ENCODE data around the gene CACNA1D. TPM values are rescaled to one million over a fixed set of nuclear protein-coding genes. Genes with fewer than 3 reads are reported as not detected.

Gene CACNA1D
- total RNA-seq, 1 donor from 2014 or later: 1.1 TPM

GRCh38 chr3:53485675-53486403 lies 8.6 kb upstream of the CACNA1D start:
- no peak overlapping the region for H3K4me3 Mint-ChIP-seq
- no peaks in the 10 kb centered on the region for H3K9me3 Mint-ChIP-seq
- H3K27ac Mint-ChIP-seq (ENCODE audit: unreplicated experiment): no peak overlapping the region
- peaks cover 45% of the 10 kb centered on the region for H3K27me3 Mint-ChIP-seq (ENCODE audit: low read depth)
- H3K36me3 Mint-ChIP-seq (ENCODE audit: low read depth): no peaks in the 10 kb centered on the region
- no peak for DNase-seq (ENCODE audit: low read depth, low spot score)
- H3K4me1 Mint-ChIP-seq: no peaks in the 10 kb centered on the region
- TF ChIP-seq, protein P1, sequence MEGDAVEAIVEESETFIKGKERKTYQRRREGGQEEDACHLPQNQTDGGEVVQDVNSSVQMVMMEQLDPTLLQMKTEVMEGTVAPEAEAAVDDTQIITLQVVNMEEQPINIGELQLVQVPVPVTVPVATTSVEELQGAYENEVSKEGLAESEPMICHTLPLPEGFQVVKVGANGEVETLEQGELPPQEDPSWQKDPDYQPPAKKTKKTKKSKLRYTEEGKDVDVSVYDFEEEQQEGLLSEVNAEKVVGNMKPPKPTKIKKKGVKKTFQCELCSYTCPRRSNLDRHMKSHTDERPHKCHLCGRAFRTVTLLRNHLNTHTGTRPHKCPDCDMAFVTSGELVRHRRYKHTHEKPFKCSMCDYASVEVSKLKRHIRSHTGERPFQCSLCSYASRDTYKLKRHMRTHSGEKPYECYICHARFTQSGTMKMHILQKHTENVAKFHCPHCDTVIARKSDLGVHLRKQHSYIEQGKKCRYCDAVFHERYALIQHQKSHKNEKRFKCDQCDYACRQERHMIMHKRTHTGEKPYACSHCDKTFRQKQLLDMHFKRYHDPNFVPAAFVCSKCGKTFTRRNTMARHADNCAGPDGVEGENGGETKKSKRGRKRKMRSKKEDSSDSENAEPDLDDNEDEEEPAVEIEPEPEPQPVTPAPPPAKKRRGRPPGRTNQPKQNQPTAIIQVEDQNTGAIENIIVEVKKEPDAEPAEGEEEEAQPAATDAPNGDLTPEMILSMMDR (conservative IDR thresholded peaks at IDR 0.05): no peak

DNA sequence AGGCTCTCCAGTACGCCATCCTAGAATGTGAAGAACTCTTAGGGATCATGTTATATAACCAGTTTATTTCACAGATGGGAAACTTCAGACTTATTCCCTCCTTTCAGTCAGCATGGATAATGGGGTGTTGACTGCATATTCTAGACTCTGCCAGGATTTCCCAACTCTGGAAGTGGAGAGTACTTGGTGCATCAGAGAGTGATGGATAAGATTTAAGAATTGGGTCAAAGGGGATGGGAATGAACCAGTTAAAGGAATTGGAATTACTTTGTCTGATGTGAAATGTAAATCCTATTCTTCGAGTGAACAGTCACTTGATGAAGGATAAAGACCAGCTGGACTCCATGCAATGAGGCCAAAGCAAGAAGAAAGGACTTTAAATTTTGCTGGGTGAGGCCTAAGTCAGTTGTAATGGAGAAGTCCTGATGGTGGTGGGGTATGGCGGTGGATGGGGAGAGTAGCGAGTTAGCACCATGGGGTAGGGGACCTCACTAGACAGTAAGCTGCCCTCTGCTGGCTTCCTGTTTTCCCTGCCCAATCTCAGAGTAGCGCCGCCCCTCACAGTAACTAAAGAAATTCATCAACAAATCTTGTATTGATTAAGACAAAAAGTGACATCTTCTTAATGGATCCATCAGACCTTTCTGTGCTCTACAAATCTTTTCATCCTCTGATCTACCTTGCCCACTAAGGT lies 7.3 kb upstream of the CACNA1D start:
- Mint-ChIP-seq H3K9me3 (no peaks in the 10 kb centered on the region), H3K27ac (ENCODE audit: unreplicated experiment) (no peak overlapping the region), H3K27me3 (ENCODE audit: low read depth) (peaks cover 53% of the 10 kb centered on the region), H3K4me1 (no peaks in the 10 kb centered on the region), H3K4me3 (no peak overlapping the region), H3K36me3 (ENCODE audit: low read depth) (no peaks in the 10 kb centered on the region)
- TF ChIP-seq, protein P1 (conservative IDR thresholded peaks at IDR 0.05): no peak
- no peak for DNase-seq (ENCODE audit: low read depth, low spot score)

DNA sequence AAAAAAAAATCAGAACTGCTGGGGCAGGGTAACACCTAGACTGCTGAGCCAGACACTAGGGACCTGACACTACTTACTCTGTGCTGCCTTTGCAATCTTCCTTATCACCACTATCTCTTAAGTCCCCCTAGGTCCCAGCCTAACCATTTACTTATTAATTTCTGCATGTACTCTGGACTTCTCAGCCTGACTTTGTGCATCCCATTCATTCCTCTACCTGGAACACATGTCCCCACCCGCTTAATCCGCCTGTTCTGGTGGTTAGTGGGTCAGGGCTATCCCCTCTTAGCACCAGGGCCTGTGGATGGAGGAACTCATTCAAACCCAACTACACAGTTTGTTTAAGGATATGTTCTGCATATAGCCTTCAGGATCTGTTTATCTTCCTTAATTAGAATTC lies 5.0 kb upstream of the CACNA1D start:
- TF ChIP-seq, protein P1 (conservative IDR thresholded peaks at IDR 0.05): no peak
- H3K27me3 Mint-ChIP-seq (ENCODE audit: low read depth): peaks cover 65% of the 10 kb centered on the region
- no peak overlapping the region for H3K27ac Mint-ChIP-seq (ENCODE audit: unreplicated experiment)
- H3K9me3 Mint-ChIP-seq: no peaks in the 10 kb centered on the region
- peak overlapping the region; percentile 13 for H3K4me3 Mint-ChIP-seq
- DNase-seq (ENCODE audit: low read depth, low spot score): no peak
- H3K4me1 Mint-ChIP-seq: peaks cover 4% of the 10 kb centered on the region
- H3K36me3 Mint-ChIP-seq (ENCODE audit: low read depth): no peaks in the 10 kb centered on the region

DNA sequence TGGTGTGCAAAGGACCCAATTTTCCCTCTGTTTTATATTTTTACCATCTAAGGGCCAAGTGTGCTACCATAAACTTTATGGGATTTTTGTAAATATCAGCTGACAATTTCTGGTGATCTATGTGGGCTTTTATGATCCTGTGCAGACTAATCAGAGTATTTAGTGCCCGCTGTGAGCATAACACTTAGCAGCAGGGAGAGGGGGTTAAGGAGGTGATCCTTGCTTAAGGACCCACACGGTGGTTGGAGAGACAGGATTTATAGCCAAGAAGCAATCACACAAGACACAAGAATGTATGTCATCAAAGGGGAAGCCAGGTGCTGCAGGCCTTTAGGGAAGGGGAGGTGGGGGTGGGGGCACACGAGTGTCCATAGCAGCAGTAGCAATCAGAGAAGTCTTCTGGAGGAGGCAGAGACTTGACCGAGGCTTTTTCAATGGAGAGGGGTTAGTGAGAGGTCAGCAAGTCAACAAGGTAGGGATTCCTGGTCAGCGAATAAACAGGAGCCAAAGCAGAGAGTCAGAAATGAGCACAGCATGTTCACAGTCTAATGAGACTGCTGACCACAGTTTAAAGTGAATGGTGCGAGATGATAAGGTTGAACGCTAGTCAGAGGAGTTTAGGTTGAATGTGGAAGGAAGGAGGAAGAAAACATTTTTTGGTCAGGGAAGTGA lies 4.5 kb upstream of the CACNA1D start:
- TF ChIP-seq, protein P1 (conservative IDR thresholded peaks at IDR 0.05): no peak
- peaks cover 4% of the 10 kb centered on the region for H3K4me1 Mint-ChIP-seq
- peaks cover 61% of the 10 kb centered on the region for H3K27me3 Mint-ChIP-seq (ENCODE audit: low read depth)
- no peaks in the 10 kb centered on the region for H3K36me3 Mint-ChIP-seq (ENCODE audit: low read depth)
- H3K27ac Mint-ChIP-seq (ENCODE audit: unreplicated experiment): no peak overlapping the region
- no peaks in the 10 kb centered on the region for H3K9me3 Mint-ChIP-seq
- H3K4me3 Mint-ChIP-seq: peak overlapping the region; percentile 13
- DNase-seq (ENCODE audit: low read depth, low spot score): no peak

- no peak for DNase-seq (ENCODE audit: low read depth, low spot score)
- no peak overlapping the region for H3K4me3 Mint-ChIP-seq
- H3K36me3 Mint-ChIP-seq (ENCODE audit: low read depth): no peaks in the 10 kb centered on the region
- H3K4me1 Mint-ChIP-seq: peaks cover 4% of the 10 kb centered on the region
- H3K27ac Mint-ChIP-seq (ENCODE audit: unreplicated experiment): no peak overlapping the region
- H3K9me3 Mint-ChIP-seq: no peaks in the 10 kb centered on the region
- TF ChIP-seq, protein P1 (conservative IDR thresholded peaks at IDR 0.05): no peak
- peaks cover 64% of the 10 kb centered on the region for H3K27me3 Mint-ChIP-seq (ENCODE audit: low read depth)
Measured at GRCh38 chr3:53490459-53490968, 3.9 kb upstream of the CACNA1D start.

Measured in neural crest cell (in vitro differentiated cells).